Measurements from ENCODE around the gene NTM.

GRCh38 chr11:131543389-131544025 lies 173.1 kb downstream of the NTM start:
- TF ChIP-seq POLR2AphosphoS5 (IDR thresholded peaks at IDR 0.05; ENCODE audit: low read depth, low read length) (no peak), POU2F2 (IDR thresholded peaks at IDR 0.05; ENCODE audit: low read depth, low read length) (no peak), POLR2A (IDR thresholded peaks at IDR 0.05; ENCODE audit: low read depth, low read length) (no peak)

All from GM12891 (cell line).